Hepatocyte (in vitro differentiated cells): ENCODE measurements around the gene CCDC106.

Experiments
- EZH2 ChIP-seq: fragments of 200-600 bp; sonication (generic); IDR thresholded peaks from 2 replicates; pipeline ENCODE4 v1.6.1; 2016; ENCODE audit warnings: antibody characterized with exemption, mild to moderate bottlenecking, borderline replicate concordance
- TF ChIP-seq, protein P1 (sequence below): fragments of 200-600 bp; sonication (generic); IDR thresholded peaks from 2 replicates; pipeline ENCODE4 v1.5.1; 2016; ENCODE audit warnings: antibody characterized with exemption, mild to moderate bottlenecking; ENCODE audit not compliant: poor library complexity

GRCh38 chr19:55694656-55695491 is 46.9 kb downstream of the CCDC106 start:
- TF ChIP-seq, protein P1, sequence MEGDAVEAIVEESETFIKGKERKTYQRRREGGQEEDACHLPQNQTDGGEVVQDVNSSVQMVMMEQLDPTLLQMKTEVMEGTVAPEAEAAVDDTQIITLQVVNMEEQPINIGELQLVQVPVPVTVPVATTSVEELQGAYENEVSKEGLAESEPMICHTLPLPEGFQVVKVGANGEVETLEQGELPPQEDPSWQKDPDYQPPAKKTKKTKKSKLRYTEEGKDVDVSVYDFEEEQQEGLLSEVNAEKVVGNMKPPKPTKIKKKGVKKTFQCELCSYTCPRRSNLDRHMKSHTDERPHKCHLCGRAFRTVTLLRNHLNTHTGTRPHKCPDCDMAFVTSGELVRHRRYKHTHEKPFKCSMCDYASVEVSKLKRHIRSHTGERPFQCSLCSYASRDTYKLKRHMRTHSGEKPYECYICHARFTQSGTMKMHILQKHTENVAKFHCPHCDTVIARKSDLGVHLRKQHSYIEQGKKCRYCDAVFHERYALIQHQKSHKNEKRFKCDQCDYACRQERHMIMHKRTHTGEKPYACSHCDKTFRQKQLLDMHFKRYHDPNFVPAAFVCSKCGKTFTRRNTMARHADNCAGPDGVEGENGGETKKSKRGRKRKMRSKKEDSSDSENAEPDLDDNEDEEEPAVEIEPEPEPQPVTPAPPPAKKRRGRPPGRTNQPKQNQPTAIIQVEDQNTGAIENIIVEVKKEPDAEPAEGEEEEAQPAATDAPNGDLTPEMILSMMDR = no peak
- TF ChIP-seq EZH2 = no peak
